Prostate gland (tissue), 2 donors: Measurements from ENCODE around the gene ACACA.

Experiments
- POLR2A ChIP-seq: fragments of 450-650 bp; IDR thresholded peaks from one replicate; pipeline ENCODE4 v1.6.1; 2016; ENCODE audit warnings: antibody characterized with exemption, mild to moderate bottlenecking
- POLR2AphosphoS5 ChIP-seq: sonication (generic); formaldehyde crosslinking; IDR thresholded peaks from one replicate; pipeline ENCODE4 v1.6.1; 2017; ENCODE audit warnings: antibody characterized with exemption
- TF ChIP-seq, protein P1 (sequence below), 4 experiments: fragments of 200-600 bp in 2 of 4; fragments of 450-650 bp in 2 of 4; sonication (generic) in 2 of 4; IDR thresholded peaks; 1 replicate in 3 of 4; 2 replicates in 1 of 4; pipeline ENCODE4 v1.5.1; 2016 to 2019; ENCODE audit warnings: antibody characterized with exemption in 4 of 4, mild to moderate bottlenecking in 2 of 4, moderate library complexity in 2 of 4

DNA sequence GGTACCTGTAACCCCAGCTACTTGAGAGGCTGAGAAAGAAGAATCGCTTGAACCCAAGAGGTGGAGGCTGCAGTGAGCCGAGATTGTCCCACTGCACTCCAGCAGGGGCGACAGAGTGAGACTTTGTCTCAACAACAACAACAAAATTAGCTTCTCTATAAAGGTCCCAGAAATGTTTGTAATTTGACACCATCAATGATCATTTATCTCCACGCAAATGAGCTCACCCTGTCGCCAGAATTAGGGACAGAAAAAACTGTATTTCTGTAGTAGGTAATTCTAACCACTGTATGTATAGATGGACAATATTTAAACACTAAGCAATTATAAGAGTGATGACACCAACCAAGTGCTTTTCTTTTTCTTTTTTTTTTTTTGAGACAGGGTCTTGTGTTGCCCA lies 20.2 kb downstream of the ACACA start:
- TF ChIP-seq, protein P1, sequence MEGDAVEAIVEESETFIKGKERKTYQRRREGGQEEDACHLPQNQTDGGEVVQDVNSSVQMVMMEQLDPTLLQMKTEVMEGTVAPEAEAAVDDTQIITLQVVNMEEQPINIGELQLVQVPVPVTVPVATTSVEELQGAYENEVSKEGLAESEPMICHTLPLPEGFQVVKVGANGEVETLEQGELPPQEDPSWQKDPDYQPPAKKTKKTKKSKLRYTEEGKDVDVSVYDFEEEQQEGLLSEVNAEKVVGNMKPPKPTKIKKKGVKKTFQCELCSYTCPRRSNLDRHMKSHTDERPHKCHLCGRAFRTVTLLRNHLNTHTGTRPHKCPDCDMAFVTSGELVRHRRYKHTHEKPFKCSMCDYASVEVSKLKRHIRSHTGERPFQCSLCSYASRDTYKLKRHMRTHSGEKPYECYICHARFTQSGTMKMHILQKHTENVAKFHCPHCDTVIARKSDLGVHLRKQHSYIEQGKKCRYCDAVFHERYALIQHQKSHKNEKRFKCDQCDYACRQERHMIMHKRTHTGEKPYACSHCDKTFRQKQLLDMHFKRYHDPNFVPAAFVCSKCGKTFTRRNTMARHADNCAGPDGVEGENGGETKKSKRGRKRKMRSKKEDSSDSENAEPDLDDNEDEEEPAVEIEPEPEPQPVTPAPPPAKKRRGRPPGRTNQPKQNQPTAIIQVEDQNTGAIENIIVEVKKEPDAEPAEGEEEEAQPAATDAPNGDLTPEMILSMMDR (IDR thresholded peaks at IDR 0.05): no peak
- TF ChIP-seq POLR2AphosphoS5 (no peak), POLR2A (no peak)
